RWPE2 (cell line): ENCODE measurements around the gene MRGPRF.
A peak's percentile ranks its signal among the peaks of the same experiment; 100 is the strongest.
"Not testable (repeated sequence)": the region's sequence is repeated elsewhere in the genome, so short reads cannot be mapped to it uniquely, and the experiment has no call there.

Experiments
- ATAC-seq: fragments of 200-7000 bp; cut with Tn5 transposase; 3 replicates; pipeline ENCODE4 v1.9.1; 2021; ENCODE audit warnings: low read depth
- DNase-seq: peaks from one replicate; pipeline ENCODE4 v3.0.0-alpha.2; 2020; ENCODE audit warnings: low spot score
- H3K27ac ChIP-seq: fragments of 450-650 bp; 2 replicates; pipeline ENCODE4 v1.5.1; 2017; ENCODE audit warnings: mild to moderate bottlenecking; ENCODE audit not compliant: poor library complexity, severe bottlenecking
- H3K27me3 ChIP-seq: fragments of 250-450 bp; sonication (Bioruptor Pico); 2 replicates; pipeline ENCODE4 v1.5.1; 2021; ENCODE audit warnings: mild to moderate bottlenecking, moderate library complexity; ENCODE audit not compliant: insufficient read depth, poor library complexity, severe bottlenecking
- H3K36me3 ChIP-seq: fragments of 250-450 bp; sonication (Bioruptor Pico); 2 replicates; pipeline ENCODE4 v1.5.1; 2020; ENCODE audit warnings: low read depth, mild to moderate bottlenecking, moderate library complexity
- H3K4me1 ChIP-seq: fragments of 250-450 bp; sonication (Bioruptor Pico); 2 replicates; pipeline ENCODE4 v1.5.1; 2021; ENCODE audit warnings: mild to moderate bottlenecking, moderate library complexity; ENCODE audit not compliant: insufficient read depth, poor library complexity, severe bottlenecking
- H3K4me3 ChIP-seq: fragments of 250-450 bp; sonication (Bioruptor Pico); 2 replicates; pipeline ENCODE4 v1.5.1; 2021; ENCODE audit warnings: mild to moderate bottlenecking, moderate library complexity; ENCODE audit not compliant: severe bottlenecking
- H3K9me3 ChIP-seq: fragments of 250-450 bp; sonication (Bioruptor Pico); 2 replicates; pipeline ENCODE4 v1.5.1; 2021; ENCODE audit warnings: mild to moderate bottlenecking, moderate library complexity; ENCODE audit not compliant: severe bottlenecking
- TF ChIP-seq, protein P1 (sequence below): fragments of 450-650 bp; IDR thresholded peaks from one replicate; pipeline ENCODE4 v1.5.1; 2017; ENCODE audit warnings: mild to moderate bottlenecking, moderate library complexity; ENCODE audit not compliant: poor library complexity, severe bottlenecking

MRGPRF gene

DNA sequence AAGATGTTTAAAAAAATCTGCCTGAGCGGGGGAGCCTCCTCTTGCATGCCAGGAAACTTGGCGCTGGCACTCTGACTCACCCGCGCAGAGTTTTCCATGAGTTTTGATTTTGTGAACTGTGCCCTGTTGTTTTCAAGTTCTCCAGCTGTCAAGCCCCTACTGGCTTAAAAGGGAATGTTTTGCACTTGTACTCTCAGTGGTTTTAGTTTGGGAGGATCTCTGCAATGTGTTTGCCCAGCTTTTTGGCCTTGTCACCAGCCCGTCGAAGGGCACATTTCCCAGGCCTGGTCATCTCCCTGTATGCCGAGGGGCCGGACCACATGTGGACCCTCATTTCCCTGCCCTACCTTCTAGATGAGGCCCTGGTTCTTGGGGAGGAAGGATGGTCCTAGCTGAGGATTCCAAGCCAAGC, 12.2 kb downstream of the MRGPRF start:
- H3K9me3 ChIP-seq, result no peaks in the 10 kb centered on the region
- TF ChIP-seq, protein P1, sequence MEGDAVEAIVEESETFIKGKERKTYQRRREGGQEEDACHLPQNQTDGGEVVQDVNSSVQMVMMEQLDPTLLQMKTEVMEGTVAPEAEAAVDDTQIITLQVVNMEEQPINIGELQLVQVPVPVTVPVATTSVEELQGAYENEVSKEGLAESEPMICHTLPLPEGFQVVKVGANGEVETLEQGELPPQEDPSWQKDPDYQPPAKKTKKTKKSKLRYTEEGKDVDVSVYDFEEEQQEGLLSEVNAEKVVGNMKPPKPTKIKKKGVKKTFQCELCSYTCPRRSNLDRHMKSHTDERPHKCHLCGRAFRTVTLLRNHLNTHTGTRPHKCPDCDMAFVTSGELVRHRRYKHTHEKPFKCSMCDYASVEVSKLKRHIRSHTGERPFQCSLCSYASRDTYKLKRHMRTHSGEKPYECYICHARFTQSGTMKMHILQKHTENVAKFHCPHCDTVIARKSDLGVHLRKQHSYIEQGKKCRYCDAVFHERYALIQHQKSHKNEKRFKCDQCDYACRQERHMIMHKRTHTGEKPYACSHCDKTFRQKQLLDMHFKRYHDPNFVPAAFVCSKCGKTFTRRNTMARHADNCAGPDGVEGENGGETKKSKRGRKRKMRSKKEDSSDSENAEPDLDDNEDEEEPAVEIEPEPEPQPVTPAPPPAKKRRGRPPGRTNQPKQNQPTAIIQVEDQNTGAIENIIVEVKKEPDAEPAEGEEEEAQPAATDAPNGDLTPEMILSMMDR, result peak; percentile 38
- no peak overlapping the region for H3K27ac ChIP-seq
- H3K4me3 ChIP-seq, result no peak overlapping the region
- no peaks in the 10 kb centered on the region for H3K4me1 ChIP-seq
- DNase-seq (no peak), ATAC-seq (peak; percentile 85)
- no peaks in the 10 kb centered on the region for H3K27me3 ChIP-seq
- no peaks in the 10 kb centered on the region for H3K36me3 ChIP-seq

DNA sequence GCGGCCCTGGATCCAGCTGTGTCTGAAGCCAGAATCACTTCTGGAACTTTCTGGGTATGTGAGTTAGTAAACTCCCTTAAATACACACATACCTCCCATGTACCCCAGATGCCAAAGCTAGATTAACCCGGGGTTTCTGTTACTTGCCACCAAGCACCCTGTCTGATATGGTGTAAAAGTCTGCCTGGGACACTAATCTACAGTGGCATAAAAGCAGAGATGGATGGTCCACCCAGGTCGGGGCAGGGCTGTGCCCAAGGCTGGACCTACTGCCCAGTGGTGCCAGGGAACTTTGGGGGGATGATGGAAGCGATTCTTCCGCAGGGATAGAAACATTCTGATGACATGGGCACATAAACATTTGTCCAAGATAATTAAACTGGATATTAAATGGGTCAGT, 12.7 kb downstream of the MRGPRF start:
- DNase-seq (no peak), ATAC-seq (no peak)
- Histone ChIP-seq H3K4me3 (no peak overlapping the region), H3K4me1 (no peaks in the 10 kb centered on the region), H3K9me3 (no peaks in the 10 kb centered on the region), H3K36me3 (no peaks in the 10 kb centered on the region), H3K27ac (no peak overlapping the region), H3K27me3 (no peaks in the 10 kb centered on the region)
- TF ChIP-seq, protein P1, result no peak

DNA sequence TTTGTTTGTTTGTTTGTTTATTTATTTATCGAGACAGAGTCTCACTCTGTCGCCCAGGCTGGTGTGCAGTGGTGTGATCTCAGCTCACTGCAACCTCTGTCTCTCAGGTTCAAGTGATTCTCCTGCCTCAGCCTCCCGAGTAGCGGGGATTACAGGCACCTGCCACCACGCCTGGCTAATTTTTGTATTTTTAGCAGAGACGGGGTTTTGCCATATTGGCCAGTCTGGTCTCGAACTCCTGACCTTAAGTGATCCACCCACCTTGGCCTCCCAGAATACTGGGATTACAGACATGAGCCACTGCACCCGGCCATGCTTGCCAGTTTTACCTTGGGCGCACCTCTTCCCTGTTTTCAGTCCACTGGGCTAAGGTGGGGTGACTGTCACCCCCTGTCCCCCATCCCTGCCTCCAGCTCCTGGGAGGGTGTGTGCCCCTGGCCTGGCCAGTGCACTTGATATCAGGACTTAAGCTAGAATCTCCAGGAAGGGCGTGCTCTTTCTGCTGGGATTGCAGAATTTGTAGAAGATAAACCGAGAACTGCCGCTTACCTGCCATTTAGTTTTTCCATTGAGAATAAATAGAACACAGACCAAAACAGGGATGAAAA, 13.2 kb downstream of the MRGPRF start:
- not testable (repeated sequence) for H3K4me3 ChIP-seq, ATAC-seq, H3K9me3 ChIP-seq, DNase-seq, H3K27me3 ChIP-seq, H3K4me1 ChIP-seq, H3K27ac ChIP-seq, H3K36me3 ChIP-seq

DNA sequence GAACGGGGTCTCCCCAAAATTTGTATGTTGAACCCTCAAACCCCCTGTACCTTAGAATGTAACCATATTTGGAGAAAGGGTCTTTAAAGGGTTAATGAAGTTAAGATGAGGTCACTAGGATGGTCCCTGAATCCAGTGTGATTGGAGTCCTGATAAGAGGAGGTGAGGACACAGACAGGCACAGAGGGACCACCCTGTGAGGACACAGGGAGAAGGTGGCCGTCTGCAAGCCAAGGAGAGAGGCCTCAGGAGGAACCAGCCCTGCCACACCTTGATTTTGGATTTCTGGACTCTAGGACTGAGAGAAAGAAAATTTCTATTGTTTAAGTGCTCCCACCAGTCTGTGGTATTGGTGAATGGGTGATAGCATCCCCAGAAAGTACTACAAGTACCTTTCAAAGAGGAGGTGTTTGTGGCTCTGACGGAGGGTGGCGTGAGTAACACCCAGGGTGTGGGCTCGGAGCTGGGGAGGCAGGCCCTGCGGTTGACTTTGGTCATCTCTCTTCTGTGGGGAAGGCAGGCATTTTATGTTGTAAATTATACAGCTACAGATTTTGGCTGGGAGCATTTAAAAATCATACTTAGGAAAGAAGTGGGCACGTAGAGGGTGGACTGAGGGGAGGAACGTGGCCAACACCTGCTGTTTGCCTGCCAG, 13.8 kb downstream of the MRGPRF start:
- no peaks in the 10 kb centered on the region for H3K4me1 ChIP-seq
- H3K27ac ChIP-seq, result no peak overlapping the region
- H3K9me3 ChIP-seq, result no peaks in the 10 kb centered on the region
- TF ChIP-seq, protein P1, result no peak
- ATAC-seq, result no peak
- H3K27me3 ChIP-seq, result no peaks in the 10 kb centered on the region
- DNase-seq, result no peak
- H3K4me3 ChIP-seq, result no peak overlapping the region
- H3K36me3 ChIP-seq, result no peaks in the 10 kb centered on the region

DNA sequence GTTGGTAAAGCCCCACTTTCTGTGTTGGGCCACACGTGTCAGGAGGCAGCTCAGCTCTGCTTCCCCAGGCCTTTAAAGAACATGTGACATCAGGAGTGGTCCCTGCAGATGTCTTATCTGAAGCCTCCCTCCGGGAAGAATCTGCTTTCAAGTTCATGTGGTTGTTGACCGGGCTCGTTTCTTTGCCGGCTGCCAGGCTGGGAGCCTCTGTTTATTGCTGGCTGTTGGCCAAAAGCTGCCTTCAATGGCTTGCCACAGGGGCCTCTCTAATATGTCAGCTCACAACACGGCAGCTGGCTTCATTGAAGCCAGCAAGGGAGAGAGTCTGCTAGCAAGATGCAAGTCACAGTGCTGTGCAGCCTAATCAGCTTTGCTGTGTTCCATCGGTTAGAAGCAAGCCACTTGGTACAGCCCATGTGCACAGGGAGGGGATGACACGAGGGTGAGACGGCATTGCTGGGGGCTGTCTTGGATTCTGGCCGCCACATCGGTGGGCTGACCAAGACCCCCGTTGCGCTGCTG, 14.6 kb downstream of the MRGPRF start:
- H3K4me3 ChIP-seq, result no peak overlapping the region
- no peaks in the 10 kb centered on the region for H3K36me3 ChIP-seq
- H3K27me3 ChIP-seq, result no peaks in the 10 kb centered on the region
- no peaks in the 10 kb centered on the region for H3K4me1 ChIP-seq
- no peak overlapping the region for H3K27ac ChIP-seq
- ATAC-seq (no peak), DNase-seq (no peak)
- TF ChIP-seq, protein P1, result no peak
- no peaks in the 10 kb centered on the region for H3K9me3 ChIP-seq
